Skin of body (tissue), 2 donors: ENCODE data around the gene TRAPPC1. TPM values are rescaled to one million over a fixed set of nuclear protein-coding genes. Genes with fewer than 3 reads are reported as not detected.

Experiments used
- DNase-seq: peaks from one replicate; lab custom pipeline; 2025; lab: John Stamatoyannopoulos, UW
- total RNA-seq: library from RNA; depleted of rRNA; stranded (reverse); fragments of >200 nt; gene quantifications from one replicate; pipeline ENCODE4 v1.2.3, GENCODE V29; 2014

TRAPPC1 gene
- total RNA-seq, 1 donor from 2014 or later, result 26.0 TPM

DNA sequence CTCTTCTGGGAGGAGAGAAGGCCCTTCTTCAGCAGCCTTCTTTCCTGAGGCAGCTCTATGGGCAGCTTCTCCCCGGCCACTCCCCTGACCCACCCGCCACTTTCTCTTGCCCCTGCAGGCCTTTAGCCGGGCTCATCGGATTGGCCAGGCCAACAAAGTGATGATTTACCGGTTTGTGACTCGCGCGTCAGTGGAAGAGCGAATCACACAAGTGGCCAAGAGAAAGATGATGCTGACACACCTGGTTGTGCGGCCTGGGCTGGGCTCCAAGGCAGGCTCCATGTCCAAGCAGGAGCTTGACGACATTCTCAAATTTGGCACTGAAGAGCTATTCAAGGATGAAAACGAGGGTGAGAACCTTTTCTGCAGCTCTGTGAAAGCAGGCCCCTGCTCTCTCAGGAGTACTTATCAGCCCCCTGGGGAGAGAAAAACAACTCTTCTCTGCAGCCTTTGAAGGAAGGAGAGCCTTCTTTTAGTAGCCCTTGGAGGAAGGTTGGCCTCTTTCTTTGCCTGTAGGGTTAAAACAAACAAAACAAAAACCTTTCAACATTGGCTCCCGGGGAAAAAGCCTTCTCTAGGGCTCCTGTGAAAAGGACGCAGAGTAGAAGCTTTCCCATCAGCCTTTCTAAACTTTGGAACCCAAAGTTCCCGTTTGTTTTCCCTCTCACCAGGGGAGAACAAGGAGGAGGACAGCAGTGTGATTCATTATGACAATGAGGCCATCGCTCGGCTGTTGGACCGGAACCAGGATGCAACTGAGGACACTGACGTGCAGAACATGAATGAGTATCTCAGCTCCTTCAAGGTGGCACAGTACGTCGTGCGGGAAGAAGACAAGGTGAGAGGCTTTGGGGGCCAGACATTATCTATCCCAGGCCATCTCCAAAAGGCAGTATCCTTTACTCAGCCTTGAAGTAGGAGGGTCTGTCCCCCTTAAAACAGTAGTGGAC, 28.3 kb downstream of the TRAPPC1 start:
- no peak for DNase-seq

DNA sequence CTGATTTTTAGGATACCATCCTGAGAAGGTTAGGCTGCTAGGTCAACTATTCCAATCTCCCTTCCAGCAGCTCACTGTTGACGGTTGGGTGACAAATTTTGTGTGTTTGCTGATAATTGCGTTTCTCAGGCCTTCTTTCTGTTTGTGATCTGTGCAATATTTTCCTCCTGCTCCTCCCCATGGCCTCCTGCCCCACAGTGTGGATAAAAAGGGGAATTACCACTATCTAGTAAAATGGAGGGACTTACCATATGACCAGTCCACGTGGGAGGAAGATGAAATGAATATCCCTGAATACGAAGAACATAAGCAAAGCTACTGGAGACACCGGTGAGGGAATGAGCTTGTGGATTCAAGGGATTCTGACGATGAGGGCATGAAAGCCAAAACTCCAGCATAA, 34.0 kb downstream of the TRAPPC1 start:
- peak; percentile 27 for DNase-seq

DNA sequence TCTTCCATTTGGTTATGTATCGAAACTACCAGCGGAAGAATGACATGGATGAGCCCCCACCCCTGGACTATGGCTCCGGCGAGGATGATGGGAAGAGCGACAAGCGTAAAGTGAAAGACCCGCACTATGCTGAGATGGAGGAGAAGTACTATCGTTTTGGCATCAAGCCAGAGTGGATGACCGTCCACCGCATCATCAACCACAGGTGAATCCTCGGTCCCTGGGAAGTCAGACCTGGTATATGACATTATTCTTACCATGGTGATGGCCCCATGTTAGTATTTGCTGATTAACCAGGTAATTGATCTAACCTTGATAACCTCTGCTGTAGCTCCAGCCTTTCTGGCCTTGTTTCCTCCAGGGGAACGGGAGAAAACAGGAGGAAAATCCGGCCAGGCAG, 34.7 kb downstream of the TRAPPC1 start:
- no peak for DNase-seq

DNA sequence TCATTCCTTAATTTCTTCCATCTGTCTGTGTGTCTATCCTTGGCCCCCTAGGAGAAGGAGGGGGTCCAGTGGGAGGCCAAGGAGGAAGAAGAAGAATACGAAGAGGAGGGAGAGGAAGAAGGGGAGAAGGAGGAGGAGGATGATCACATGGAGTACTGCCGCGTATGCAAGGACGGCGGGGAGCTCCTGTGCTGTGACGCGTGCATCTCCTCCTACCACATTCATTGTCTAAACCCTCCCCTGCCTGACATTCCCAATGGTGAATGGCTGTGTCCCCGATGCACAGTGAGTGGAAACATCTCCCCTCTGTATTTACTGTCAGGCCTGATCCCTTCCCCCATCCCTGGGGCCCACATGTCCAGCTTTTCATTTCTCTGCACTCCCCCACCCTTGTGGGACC, 36.9 kb downstream of the TRAPPC1 start:
- DNase-seq, result no peak

DNA sequence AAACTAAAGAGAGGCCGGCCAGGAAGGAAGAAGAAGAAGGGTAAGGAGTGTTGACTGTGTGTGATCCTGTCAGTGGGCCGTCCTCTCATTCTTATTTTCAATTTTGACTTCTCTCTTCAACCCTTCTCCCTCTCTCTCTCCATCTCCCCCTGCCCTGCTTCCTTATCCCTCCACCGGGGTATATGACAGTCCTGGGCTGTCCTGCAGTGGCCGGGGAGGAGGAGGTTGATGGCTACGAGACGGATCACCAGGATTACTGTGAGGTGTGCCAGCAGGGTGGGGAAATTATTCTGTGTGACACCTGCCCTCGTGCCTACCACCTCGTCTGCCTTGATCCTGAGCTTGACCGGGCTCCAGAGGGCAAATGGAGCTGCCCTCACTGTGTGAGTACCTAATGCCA, 37.5 kb downstream of the TRAPPC1 start:
- no peak for DNase-seq

DNA sequence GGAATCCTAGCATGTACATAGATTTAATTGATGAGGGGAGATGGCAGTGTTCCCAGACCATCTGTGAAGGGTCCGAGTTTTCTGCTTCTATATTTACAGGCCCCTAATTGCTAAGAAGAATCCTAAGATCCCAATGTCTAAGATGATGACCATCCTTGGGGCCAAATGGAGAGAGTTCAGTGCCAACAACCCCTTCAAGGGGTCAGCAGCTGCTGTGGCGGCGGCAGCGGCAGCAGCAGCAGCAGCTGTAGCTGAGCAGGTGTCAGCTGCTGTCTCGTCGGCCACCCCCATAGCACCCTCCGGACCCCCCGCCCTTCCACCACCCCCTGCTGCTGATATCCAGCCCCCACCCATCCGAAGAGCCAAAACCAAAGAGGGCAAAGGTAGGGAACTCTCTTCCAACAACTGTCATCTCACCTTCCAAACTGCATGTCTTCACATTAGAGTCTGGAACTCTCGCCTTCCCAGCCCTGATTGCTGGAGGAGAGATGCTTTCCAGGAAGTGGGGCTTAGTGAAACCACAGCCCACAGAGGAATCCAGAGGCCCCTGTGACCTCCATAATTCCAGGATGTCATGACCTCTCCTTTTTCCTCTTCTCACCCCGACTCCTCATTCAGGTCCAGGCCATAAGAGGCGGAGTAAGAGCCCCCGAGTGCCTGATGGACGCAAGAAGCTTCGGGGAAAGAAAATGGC, 38.4 kb downstream of the TRAPPC1 start:
- no peak for DNase-seq

DNA sequence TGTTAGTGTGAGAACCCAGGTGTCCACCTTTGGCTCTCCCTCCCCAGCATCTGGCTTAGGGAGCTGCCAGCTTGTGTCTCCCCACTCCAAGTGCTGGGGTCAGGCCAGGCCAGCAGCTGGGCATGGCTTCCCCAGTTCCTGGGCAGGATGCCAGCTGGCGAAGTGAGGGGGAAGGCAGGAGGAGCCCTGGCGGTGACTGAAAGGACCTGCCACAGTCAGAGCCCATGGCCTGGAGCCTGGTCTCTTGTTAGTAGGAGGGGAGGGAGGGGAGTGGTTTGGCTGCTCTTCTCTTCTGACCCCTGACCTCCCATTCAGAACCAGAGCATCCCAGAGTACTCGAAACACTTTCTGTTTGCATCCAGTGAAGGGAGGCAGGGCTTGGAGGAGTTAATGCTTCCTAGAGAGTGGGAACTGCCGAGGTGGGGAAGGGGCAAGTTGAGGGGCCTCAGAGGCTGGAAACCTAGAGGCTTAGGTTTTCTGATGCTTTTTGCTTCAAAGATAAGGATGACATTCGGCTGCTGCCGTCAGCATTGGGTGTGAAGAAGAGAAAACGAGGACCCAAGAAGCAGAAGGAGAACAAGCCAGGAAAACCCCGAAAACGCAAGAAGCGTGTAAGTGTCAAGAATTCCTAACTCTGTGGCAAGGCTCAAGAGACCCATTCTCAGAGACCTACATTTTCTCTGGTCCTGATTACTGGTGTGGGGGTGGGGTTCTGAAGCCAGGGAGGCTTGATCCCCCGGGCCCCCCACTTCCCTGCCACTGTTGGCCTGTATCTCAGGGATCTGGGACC, 42.4 kb downstream of the TRAPPC1 start:
- peak; percentile 72 for DNase-seq

DNA sequence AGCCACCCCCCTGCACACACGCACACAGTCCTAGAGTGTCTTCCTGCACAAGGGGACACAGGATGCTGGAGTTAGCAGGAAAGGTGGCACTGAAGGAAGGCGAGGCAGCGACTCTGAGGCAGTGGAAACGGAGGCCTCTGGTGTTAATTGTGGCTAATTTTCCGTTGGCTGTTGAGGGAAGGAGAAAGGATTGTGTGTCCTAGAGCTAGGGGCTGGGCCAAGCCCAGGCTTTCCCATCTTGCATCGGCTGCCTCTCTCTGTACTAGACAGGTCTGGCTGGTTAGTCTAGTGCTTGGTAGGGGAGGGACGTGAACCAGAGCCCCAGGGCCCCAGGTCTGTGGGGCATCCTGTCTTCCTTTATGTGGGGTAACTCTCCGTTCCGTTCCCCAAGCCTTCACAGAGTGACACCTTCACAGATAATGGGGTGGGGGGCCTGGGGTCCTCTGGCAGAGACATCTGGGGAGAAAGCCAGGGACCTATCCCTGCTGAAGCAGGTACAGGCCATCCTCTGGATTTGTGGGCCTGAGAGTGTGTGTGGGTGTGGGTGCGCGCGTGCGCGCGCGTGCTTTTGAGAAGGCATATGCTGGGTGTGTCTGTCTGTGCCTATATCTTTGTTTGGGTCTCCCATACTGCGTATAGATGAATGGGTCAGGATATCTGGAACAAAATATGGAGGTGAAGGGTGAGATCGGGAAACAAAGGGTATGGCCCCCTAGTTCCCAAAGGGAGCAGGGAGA, 43.4 kb downstream of the TRAPPC1 start, which contains the start of gene CHD3:
TSS of gene CHD3 (plus strand) at position 606 of the 737 bp plus-strand sequence. CDS start 212 bp downstream, outside the sequence.
- DNase-seq, result peak; percentile 80

DNA sequence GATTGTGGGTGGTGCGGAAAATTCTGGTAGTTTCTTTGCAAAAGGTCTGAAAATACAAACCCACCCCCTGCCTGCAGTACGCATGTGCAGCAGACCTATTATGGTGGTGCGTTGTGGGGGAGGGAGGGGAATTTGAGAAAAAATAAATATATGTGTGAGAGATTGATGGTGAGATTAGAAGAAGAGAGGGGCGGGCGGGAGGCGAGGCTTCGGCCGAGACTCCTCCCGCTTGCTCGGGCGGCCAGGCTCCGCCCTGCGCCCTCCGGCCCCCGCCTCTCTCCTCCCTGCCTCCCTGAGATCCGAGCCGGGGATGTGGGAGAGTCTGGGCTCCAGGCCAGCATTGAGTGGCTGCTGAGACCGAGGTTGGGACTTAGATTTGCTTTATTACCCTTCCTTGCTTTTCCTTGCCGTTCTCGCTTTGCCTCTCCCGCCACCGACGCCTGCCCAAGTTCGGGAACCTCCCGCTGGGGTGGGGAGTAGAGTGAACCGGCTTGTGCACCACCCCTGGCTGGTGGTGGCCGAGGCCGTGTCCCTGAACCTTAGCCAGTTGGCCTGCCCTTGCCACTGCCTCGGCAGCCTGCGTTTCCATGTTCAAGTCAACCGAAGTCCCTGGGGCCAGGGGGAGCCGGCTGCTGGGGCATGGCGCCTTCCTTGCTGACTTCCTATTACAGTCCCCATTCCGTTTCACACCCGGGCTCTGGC, 44.1 kb downstream of the TRAPPC1 start:
- peak; percentile 99 for DNase-seq

DNA sequence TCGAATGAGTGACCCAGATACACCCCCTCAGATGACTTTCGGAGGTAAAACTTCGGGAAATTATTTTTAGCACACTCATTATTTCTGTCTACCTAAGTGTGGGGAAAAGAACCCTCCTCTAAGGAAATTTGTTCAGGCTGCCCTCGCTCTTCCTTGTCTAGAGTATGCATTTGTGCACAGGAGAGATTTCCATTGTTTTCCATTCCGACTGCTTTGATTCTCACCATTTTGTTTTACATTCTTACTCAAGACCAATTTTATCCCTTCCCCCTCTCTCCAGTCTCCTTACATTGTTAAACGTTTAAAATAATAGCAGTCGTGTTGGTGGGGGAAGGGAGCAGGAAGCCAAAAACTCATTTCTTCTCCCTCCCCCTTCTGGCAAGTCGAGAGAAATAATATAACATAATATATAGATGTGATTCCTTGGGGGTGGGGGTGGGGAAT, 44.7 kb downstream of the TRAPPC1 start:
- no peak for DNase-seq

DNA sequence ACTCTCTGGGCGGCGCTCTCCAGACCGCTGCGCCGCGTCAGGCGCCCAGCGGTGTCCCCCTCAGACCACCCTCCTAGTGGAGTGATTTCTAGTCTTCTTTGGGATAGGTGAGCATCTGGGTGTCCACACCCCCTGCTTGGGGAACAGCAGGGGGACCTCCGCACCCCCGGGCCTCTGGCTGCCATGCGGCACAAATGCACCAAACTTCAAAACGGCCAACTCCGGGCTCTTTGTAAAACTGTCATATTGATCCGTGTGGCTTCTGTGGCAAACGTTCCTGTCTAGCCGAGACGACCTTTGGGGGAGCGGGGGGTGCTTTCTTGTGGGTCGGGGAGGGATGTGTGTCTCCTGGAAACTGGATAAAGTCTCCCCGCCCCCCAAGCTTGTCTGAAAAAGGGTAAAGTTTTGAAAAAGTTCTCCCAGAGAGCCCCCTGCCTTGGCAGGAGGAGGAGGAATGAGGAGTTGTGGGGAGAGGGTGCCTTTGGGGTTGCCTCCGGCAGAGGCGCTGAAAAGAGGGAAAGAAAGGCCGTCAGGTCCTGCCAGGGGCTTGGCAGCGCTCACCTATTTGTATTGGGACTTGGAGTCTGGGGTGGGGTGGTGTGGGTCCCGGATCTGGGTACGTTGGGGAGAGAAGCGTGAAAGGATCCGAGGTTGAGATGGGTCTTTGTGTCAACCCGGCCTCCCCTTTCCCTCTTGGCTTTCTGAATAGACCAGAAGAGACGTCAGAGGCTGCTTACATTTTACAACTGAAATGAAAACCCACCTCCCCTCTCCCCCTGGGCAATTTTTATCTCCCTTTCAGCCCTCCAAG, 45.3 kb downstream of the TRAPPC1 start:
- DNase-seq, result peak; percentile 66

DNA sequence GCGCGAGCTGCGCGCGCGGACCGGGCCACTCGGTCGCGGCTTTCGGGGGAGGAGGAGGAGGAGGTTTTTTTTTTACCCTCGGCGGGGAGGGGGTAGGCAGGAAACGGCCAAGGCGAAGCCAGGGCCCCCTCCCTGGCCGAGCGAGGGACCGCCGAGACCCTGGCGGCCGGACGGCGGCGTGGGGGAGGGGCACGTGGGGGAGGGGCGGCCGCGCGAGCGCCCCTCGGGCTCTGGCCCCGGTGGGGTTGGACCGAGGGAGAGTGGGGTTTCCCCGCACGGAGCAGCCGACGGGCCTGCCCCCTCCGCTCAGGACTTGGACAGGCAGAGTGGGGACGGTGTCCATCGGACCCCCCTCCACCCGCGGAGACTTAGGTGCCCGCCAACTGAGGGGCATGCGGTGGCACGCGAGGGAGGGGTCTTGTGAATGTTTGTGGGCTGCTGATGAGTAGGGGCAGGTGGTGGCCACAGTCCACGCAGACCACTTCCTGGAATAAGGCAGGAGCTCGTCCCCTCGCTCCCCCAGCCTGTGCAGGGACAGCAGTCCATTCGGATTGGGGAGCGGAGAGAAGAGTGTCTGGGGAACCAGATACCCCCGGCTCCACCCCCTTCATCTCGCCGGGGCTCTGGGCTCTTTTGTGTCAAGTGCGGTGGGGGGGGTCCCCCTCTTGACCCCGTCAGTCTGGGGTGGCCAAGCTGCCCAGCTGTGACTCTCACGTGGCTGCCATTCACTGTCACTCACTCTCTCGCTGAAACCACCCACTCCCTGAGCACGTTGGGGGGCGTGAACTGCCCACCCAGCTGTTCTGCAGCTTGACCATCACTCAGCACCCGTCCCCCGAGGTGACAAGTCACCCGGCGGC, 46.1 kb downstream of the TRAPPC1 start:
- DNase-seq, result no peak

DNA sequence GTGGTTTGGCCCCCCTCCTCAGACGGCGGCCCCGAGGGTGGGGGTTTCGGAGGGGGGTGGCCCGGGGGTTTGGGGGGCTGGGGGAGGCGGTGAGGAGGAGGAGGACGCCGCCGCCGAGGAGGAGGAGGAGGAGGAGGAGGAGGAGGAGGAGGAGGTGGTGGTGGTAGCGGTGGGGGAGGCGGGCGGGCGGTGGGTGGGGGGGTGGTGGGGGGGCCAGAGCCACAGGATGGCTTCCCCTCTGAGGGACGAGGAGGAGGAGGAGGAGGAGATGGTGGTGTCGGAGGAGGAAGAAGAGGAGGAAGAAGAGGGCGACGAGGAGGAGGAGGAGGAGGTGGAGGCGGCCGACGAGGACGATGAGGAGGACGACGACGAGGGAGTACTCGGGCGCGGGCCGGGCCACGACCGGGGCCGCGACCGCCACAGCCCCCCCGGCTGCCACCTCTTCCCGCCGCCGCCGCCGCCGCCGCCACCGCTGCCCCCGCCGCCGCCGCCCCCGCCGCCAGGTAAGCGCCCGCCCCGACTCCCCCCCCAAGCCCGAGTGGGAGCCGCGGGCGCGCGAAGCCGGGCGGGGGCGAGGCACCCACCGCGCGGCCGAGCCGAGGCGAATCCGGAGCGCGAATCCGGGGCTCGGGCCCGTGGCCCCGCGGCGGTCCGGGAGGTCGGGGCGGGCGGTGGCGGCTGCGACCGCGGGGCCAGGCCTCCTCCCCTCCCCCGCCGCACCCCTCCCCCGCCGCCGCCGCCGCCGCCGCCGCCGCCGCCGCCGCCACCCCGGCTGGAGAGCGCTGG, 47.0 kb downstream of the TRAPPC1 start:
- no peak for DNase-seq

DNA sequence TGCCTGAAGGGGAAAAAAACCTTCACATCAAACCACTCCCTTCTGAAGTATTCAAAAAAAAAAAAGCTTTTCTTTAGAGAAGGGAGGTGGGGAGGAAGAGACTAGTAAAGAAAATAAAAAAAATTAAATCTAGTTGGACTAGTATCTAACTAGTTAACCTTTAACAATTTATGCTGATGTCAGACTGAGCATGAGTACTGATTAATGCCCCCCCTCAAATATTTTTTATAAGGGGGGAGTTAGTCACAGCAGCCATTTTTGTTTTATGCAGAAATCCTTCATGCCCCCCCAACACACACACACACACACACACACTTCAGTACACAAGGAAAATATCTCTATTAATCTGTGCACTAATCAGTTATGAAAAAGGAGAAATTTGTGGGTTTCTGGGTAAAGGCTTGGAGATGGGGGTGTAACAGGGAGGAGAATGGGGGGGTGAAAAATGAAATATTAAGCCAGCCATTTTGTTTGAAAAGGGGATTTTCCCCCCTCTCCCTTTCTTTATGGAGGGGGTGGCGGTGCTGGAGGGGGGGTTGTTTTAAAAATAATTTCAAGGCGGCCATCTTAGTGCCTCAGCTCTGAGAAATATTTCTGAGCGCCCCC, 47.9 kb downstream of the TRAPPC1 start:
- DNase-seq, result peak; percentile 52

DNA sequence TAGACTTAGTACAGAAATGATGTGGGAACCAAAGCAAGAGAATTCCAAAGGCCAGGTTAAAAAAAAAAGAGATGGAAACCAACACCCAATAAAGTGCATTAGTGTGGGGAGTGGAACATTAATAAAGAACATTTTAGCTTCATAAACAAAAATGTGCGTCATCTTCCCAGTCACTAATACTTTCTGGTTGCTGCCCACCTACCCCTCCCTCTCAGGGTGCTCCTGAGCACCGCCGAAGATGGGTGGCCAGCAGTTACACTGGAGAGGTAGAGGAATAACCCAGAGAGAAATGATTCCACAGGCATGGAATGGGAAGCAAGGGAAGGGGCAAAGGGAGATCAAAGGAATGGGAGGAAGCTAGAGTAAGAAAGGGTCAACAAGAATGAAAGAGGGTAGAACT, 49.1 kb downstream of the TRAPPC1 start:
- DNase-seq, result no peak

DNA sequence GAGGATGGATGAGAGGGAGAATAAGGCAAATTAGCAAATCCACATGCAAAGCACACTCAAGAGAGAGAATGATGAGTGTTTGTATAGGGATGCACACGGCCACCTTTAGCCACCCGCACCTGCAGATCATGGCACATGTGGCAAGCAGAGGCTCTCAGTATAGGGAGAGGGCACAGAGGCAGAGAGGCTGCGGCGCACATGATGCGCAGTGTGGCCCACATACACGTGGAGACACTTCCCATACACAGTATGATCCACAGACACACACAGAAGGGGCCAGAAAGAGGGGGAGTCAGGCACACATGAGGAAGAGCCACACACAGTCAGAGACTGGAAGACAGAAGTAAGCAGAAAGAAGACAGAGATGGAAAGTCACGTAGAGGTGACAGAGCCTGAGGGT, 49.7 kb downstream of the TRAPPC1 start:
- DNase-seq, result no peak
